Body of pancreas (tissue), 4 donors: Measurements from ENCODE around the gene KRTAP10-1.

Experiments used
- POLR2A ChIP-seq, 3 donors: fragments of 450-650 bp; IDR thresholded peaks; one replicate each; pipeline ENCODE4 v1.6.1; 2016; ENCODE audit warnings: antibody characterized with exemption in 3 of 3, mild to moderate bottlenecking in 2 of 3
- TF ChIP-seq, protein P1 (sequence below), 7 experiments: fragments of 450-650 bp in 4 of 7; fragments of 200-600 bp in 3 of 7; sonication (generic) in 3 of 7; IDR thresholded peaks; one replicate each; pipeline ENCODE4 v1.5.1; 2016 to 2019; ENCODE audit warnings: antibody characterized with exemption in 7 of 7

GRCh38 chr21:44494418-44494817 is 45.6 kb downstream of the KRTAP10-1 start:
- TF ChIP-seq, protein P1, sequence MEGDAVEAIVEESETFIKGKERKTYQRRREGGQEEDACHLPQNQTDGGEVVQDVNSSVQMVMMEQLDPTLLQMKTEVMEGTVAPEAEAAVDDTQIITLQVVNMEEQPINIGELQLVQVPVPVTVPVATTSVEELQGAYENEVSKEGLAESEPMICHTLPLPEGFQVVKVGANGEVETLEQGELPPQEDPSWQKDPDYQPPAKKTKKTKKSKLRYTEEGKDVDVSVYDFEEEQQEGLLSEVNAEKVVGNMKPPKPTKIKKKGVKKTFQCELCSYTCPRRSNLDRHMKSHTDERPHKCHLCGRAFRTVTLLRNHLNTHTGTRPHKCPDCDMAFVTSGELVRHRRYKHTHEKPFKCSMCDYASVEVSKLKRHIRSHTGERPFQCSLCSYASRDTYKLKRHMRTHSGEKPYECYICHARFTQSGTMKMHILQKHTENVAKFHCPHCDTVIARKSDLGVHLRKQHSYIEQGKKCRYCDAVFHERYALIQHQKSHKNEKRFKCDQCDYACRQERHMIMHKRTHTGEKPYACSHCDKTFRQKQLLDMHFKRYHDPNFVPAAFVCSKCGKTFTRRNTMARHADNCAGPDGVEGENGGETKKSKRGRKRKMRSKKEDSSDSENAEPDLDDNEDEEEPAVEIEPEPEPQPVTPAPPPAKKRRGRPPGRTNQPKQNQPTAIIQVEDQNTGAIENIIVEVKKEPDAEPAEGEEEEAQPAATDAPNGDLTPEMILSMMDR (IDR thresholded peaks at IDR 0.05), result no peak
- TF ChIP-seq POLR2A (IDR thresholded peaks at IDR 0.05), result no peak
